ENCODE measurements around the gene PIAS4. TPM values are rescaled to one million over a fixed set of nuclear protein-coding genes. Genes with fewer than 3 reads are reported as not detected.
A peak's percentile ranks its signal among the peaks of the same experiment; 100 is the strongest.

Gene PIAS4
- polyA plus RNA-seq, 1 donor, result 27.5 TPM

DNA sequence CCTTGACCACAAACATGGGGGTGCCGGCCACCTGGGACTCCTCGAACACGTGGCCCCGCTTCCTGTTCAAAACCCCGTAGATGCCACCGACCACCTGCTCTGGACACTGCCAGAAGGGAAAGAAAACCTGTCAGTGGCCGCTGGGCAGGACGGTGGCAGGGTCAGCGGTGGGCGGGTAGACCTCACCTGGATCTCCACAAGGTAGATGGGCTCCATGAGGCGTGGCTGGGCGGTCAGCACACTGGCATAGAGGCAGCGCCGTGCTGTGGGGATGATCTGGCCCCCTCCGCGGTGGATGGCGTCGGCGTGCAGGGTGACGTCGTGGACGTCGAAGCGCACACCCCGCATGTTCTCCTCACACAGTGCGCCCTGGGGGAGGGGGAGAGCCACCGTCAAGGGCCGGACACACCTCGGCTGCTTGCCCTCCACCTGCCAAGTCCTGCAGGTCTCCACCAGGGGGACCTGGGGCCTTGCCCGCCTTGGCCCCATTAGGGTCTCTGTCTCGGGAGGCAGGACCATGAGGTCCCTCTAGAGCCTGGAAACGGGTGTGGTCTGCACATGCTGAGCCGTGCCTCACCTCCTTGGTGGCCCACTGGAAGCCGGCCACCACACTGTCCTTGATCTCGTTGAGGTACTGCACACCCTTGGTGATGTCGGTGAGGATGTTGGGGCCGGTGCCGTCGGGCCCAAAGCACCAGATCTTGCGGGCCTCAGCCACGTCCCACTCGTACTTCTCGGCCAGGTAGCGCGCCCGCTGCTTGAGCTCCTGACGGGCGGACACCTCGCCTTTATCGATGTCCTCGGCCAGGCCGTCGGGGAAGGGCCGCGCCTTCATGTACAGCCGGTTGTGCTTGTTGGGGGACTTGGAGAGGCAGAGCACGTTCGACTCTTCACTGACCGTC is 30.0 kb upstream of the PIAS4 start:
- no peak for DNase-seq

- DNase-seq, result no peak
Observed at GRCh38 chr19:3978145-3978544, 29.4 kb upstream of the PIAS4 start.

DNA sequence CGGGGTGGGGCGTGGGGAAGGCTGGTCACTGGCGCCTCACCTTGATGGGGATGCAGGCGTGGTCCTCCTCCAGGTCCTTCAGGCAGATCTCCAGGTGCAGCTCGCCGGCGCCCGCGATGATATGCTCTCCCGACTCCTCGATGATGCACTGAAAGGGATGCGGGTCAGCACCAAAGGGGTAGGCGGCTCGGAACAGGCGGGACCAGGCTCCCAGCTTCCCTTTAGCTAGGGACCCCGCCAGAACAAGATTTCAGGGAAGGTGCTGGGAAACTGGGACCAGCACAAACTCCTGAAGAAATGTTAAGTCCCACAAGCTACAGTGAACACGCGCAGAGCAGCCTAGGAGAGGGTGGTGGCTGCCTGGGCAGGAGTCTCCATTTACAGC is 28.3 kb upstream of the PIAS4 start:
- no peak for DNase-seq

GRCh38 chr19:3979674-3980352 is 27.7 kb upstream of the PIAS4 start:
- DNase-seq, result no peak

DNA sequence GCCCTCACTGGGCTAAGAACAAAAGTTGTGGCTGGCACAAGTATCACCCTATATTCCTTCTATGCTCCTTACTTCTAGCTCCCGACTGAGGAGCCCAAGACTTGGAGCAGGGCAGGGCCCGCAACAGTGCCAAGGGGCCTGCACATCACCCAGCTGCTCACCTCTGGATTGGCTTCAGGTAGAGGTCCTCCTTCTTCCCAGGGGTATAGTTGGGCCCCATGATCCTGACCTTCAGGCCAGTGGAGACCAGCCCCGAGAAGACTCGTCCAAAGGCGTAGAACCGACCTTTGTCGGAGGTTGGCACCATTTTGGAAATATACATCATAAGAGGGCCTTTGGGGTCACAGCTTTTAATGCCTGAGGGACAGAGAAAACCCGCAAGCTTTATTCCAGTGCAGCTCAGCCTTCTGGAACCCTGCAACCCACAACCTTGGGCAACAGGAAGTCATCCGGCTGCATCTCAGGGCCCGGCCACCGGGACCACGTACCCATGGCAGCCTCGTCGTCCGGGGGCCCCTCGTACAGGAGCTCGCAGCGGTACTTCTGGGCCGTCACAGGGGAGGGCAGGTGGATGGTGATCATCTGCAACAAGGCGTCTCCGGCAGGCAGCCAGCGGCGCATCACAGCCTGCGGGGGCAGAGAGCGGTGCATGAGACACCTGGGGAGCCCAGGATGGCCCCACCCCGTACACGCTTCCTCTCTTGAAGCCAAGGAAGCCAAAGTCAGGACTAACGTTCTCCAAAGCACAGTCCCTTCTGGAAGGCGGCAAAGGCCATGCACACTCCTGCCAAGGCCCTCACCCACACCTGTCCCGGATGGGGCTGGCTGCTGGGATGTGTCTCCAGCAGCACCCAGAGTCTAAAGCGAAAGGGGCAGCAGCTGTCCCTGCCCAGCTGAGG is 26.9 kb upstream of the PIAS4 start:
- DNase-seq, result no peak

DNA sequence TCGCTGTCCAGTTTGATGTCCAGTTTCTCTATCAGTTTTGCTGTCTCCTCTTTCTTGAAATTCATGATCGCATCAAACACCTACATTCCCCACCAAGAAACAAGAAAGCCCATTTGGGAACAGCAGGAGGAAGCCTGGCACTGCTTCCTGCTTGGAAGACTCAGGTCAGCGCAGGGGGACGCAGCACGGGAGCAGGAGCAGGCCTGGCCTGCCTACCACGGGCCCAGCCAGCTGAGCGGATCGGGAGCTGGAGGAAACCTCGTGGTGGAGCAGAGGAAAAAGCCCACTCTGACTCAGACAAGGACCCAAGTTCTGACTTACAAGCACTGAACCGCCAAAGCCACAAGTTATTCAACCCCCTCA is 26.2 kb upstream of the PIAS4 start:
- no peak for DNase-seq

GRCh38 chr19:3981736-3982681 is 25.5 kb upstream of the PIAS4 start:
- DNase-seq, result no peak

GRCh38 chr19:3982701-3983541 is 24.6 kb upstream of the PIAS4 start:
- DNase-seq, result no peak

DNA sequence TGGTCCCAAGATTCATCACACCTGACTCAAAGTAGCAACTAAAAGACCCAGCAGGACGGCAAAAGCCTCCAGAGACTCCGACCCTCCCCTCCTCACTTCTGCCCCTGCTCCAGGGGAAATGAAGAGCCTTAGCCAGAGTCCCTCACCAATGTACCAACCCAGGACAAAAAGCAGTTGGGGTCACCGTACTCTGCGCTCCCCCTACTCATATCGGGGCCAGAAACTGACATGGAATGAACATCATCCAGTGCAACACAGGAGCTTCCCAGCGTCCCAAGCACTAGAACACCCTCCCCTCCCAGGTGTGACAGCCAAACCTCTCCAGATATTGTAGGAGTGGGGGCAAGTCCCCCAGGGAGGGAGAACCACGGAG is 24.0 kb upstream of the PIAS4 start:
- DNase-seq, result no peak

- DNase-seq, result no peak
Observed at GRCh38 chr19:3983936-3984583, 23.5 kb upstream of the PIAS4 start.

DNA sequence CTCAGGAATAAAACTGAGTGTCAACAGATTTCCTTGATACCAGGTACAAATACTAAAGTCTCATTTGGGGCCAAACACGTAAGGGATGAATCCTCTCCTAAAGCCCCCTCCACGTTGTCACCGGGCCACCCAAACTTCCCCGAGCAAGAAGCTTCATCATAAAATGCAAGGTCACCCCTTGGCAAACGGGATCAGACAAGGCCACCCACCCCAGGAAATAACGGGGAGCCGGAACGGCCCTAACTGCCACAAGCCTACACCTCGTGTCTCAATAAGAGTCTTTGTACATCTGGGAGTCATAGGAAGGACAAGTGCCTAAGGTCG is 23.0 kb upstream of the PIAS4 start:
- no peak for DNase-seq

- peak; percentile 95 for DNase-seq
Observed at GRCh38 chr19:3984908-3985642, 22.5 kb upstream of the PIAS4 start, which contains the start of gene EEF2. TSS of gene EEF2 (minus strand) at chr19:3985463. CDS start at chr19:3985380, 83 bp downstream.

DNA sequence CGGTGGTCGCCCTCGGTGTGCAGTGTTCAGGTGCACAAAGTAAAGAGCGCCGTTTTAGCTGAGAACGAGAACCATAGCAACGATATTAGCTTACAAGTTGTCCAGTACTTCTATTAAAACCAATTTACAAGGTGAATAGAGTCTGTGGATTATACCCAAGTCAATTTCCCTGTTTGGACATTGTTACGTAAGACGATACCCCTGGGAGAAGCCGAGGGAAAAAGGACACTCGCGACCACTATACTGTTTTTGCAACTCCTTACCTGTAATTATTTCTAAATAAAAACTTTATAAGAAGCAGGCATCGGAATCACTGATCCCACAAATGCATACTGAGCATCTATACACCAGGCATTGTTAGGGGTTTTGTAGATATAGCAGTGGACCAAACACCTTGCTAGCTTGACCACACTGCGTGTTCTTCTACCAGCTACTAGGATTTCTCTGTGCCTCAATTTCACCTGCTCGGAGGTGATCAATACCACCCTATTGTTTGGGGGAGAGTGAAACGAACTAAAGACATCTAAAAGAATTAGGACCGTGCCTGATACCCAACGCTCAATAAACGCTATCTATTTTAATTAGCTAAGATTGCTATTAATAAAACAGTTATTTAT is 21.8 kb upstream of the PIAS4 start:
- no peak for DNase-seq

- DNase-seq, result no peak
Observed at GRCh38 chr19:3986260-3987041, 21.1 kb upstream of the PIAS4 start.

DNA sequence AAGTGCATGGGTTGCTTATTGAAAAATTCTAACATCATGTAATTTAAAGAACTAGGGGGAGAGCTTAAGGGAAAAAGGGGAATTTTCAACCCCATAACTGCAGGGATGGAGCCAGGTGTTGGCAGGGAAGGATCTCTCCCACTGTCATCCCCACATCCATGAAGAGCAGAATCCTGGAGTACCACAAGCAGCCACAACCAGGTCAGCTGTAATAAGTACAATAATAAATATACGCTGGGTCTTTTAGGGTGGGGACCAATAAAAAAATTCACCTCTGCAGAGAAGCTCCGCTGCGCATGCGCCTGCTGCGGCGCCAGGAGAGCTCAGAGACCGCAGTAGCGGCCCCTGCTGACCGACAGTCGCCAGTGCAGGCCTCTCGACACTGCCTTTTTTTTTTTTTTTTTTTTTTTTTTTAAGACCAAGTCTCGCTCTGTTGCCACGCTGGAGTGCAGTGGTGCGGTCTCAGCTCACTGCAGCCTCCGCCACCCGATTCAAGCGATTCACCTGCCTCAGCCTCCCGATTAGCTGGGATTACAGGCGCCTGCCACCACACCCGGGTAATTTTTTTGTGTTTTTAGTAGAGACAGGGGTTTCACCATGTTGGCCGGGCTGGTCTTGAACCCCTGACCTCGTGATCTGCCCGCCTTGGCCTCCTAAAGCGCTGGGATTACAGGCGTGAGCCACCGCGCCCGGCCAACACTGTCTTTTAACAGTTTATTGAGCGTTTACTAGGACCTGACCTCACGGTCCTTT is 19.7 kb upstream of the PIAS4 start:
- DNase-seq, result peak; percentile 92

- no peak for DNase-seq
Observed at GRCh38 chr19:3990815-3991117, 16.8 kb upstream of the PIAS4 start.

DNA sequence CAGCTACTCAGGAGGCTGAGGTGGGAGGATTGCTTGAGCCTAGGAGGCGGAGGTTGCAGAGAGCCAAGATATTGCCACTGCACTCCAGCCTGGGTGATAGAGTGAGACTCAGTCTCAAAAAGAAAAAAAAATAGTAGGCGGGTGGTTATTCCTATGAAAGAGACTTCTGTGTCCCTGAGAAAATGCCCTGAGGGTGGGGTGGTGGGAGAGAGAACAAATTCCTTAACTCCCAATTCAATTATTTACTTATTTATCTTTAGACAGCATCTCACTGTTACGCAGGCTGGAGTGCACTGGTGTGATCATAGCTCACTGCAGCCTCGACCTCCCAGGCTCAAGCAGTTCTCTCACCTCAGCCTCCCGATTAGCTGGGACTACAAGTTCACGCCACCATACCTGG is 11.9 kb upstream of the PIAS4 start:
- DNase-seq, result no peak
